SK-N-SH treated with all-trans-retinoic acid at 6 μM for 48 hours (cell line): ENCODE results near the gene CRAT.

Experiments used
- ATAC-seq: fragments of 200-7000 bp; cut with Tn5 transposase; 3 replicates; pipeline ENCODE4 v1.9.1; 2020; ENCODE audit warnings: mild to moderate bottlenecking, moderate library complexity
- ARNTL ChIP-seq: fragments of 450-650 bp; formaldehyde crosslinking; IDR thresholded peaks from 2 replicates; pipeline ENCODE4 v1.5.0; 2020; ENCODE audit warnings: low read depth, mild to moderate bottlenecking, moderate library complexity, borderline replicate concordance
- BACH2 ChIP-seq: fragments of 250-450 bp; sonication (Bioruptor Pico); IDR thresholded peaks from 2 replicates; pipeline ENCODE4 v1.9.0; 2021; ENCODE audit warnings: mild to moderate bottlenecking, borderline replicate concordance
- CREB5 ChIP-seq: fragments of 250-450 bp; sonication (Bioruptor Pico); IDR thresholded peaks from 2 replicates; pipeline ENCODE4 v1.5.1; 2020; ENCODE audit warnings: low read depth, mild to moderate bottlenecking, moderate library complexity
- ESRRG ChIP-seq: fragments of 250-450 bp; sonication (Bioruptor Pico); IDR thresholded peaks from 2 replicates; pipeline ENCODE4 v1.6.1; 2021; ENCODE audit warnings: mild to moderate bottlenecking
- ISL1 ChIP-seq: fragments of 250-450 bp; sonication (Bioruptor Pico); IDR thresholded peaks from 2 replicates; pipeline ENCODE4 v2.1.2; 2022; ENCODE audit warnings: mild to moderate bottlenecking, moderate library complexity
- OSR1 ChIP-seq: fragments of 250-450 bp; sonication (Bioruptor Pico); IDR thresholded peaks from 2 replicates; pipeline ENCODE4 v1.8.0; 2022; ENCODE audit warnings: moderate library complexity, mild to moderate bottlenecking, inconsistent platforms
- PATZ1 ChIP-seq: fragments of 250-450 bp; sonication (Bioruptor Pico); IDR thresholded peaks from 2 replicates; pipeline ENCODE4 v1.8.0; 2020; ENCODE audit warnings: mild to moderate bottlenecking, moderate library complexity, borderline replicate concordance
- POU6F1 ChIP-seq: fragments of 250-450 bp; sonication (Bioruptor Pico); IDR thresholded peaks from 2 replicates; pipeline ENCODE4 v1.8.0; 2021; ENCODE audit warnings: low read depth, mild to moderate bottlenecking, moderate library complexity, borderline replicate concordance
- PPARA ChIP-seq: fragments of 250-450 bp; sonication (Bioruptor Pico); IDR thresholded peaks from 2 replicates; pipeline ENCODE4 v1.5.0; 2020; ENCODE audit warnings: mild to moderate bottlenecking, borderline replicate concordance
- SNAI2 ChIP-seq: fragments of 250-450 bp; sonication (Bioruptor Pico); IDR thresholded peaks from 2 replicates; pipeline ENCODE4 v1.5.0; 2020; ENCODE audit warnings: mild to moderate bottlenecking, moderate library complexity
- TCF4 ChIP-seq: fragments of 250-450 bp; sonication (Bioruptor Pico); IDR thresholded peaks from 2 replicates; pipeline ENCODE4 v1.8.0; 2021; ENCODE audit warnings: mild to moderate bottlenecking, moderate library complexity, borderline replicate concordance
- ZNF565 ChIP-seq: fragments of 450-650 bp; formaldehyde crosslinking; conservative IDR thresholded peaks from 2 replicates; pipeline ENCODE4 v1.5.0; 2020; ENCODE audit warnings: low read depth, mild to moderate bottlenecking, moderate library complexity
- ZNF70 ChIP-seq: fragments of 450-650 bp; formaldehyde crosslinking; IDR thresholded peaks from 2 replicates; pipeline ENCODE4 v1.5.0; 2020; ENCODE audit warnings: mild to moderate bottlenecking, moderate library complexity
- ZNF8 ChIP-seq: fragments of 450-650 bp; formaldehyde crosslinking; IDR thresholded peaks from 2 replicates; pipeline ENCODE4 v1.5.0; 2020; ENCODE audit warnings: mild to moderate bottlenecking, moderate library complexity

Gene CRAT

GRCh38 chr9:129058965-129059795 is 51.4 kb downstream of the CRAT start:
- no peak for TF ChIP-seq OSR1 (CRISPR knock-in tag)
- TF ChIP-seq ZNF565 (CRISPR knock-in tag) = no peak
- no peak for TF ChIP-seq ZNF8
- no peak for TF ChIP-seq SNAI2 (CRISPR knock-in tag)
- no peak for TF ChIP-seq POU6F1 (CRISPR knock-in tag)
- no peak for TF ChIP-seq PATZ1
- TF ChIP-seq CREB5 (CRISPR knock-in tag) = no peak
- no peak for TF ChIP-seq ESRRG
- TF ChIP-seq, all 23 proteins: peak for 0
- no peak for ATAC-seq

- no peak for TF ChIP-seq ISL1 (CRISPR knock-in tag)
- no peak for TF ChIP-seq ZNF8
- no peak for TF ChIP-seq OSR1 (CRISPR knock-in tag)
- no peak for TF ChIP-seq ESRRG
- no peak for ATAC-seq
Observed at GRCh38 chr9:129054163-129054851, 56.3 kb downstream of the CRAT start.

- ATAC-seq = no peak
Observed at GRCh38 chr9:129053020-129053419, 57.6 kb downstream of the CRAT start.

GRCh38 chr9:129052592-129052991 is 58.0 kb downstream of the CRAT start:
- TF ChIP-seq ZNF70 (CRISPR knock-in tag) = no peak; the same call in 1 of the 2 replicates
- no peak for TF ChIP-seq PATZ1
- no peak for TF ChIP-seq SNAI2 (CRISPR knock-in tag)
- no peak for TF ChIP-seq ARNTL
- no peak for TF ChIP-seq ZNF8
- no peak for ATAC-seq

More at GRCh38 chr9:129053020-129053419, 57.6 kb downstream of the CRAT start:
- TF ChIP-seq PPARA = no peak
- no peak for TF ChIP-seq PATZ1
- no peak for TF ChIP-seq ARNTL
- no peak for TF ChIP-seq TCF4
- TF ChIP-seq BACH2 (CRISPR knock-in tag) = no peak
